GM12878 (cell line): ENCODE measurements around the gene NDUFA7.

Experiments used
- CHD2 ChIP-seq: IDR thresholded peaks from 2 replicates; pipeline ENCODE4 v1.6.1; 2011; ENCODE audit warnings: low read depth, low read length, improper control_type of control experiment, borderline replicate concordance
- CREB1 ChIP-seq: IDR thresholded peaks from 2 replicates; pipeline ENCODE4 v1.6.1; 2012; ENCODE audit warnings: low read depth, mild to moderate bottlenecking, inconsistent platforms
- EP300 ChIP-seq, 2 experiments: fragments of 150-350 bp in 1 of 2; IDR thresholded peaks; 2 replicates each; pipeline ENCODE4 v1.6.1; 2011 to 2012; ENCODE audit warnings: low read depth in 2 of 2, low read length in 2 of 2, borderline replicate concordance in 1 of 2, improper control_type of control experiment in 1 of 2, inconsistent platforms in 1 of 2; ENCODE audit not compliant: control insufficient read depth in 1 of 2
- ESRRA ChIP-seq: IDR thresholded peaks from 2 replicates; pipeline ENCODE4 v1.6.1; 2012; ENCODE audit warnings: mild to moderate bottlenecking, low read length, improper control_type of control experiment
- HDAC2 ChIP-seq: fragments of 200-600 bp; sonication (generic); IDR thresholded peaks from 2 replicates; pipeline ENCODE4 v1.6.1; 2017
- MEF2B ChIP-seq: fragments of 450-650 bp; IDR thresholded peaks from 2 replicates; pipeline ENCODE4 v1.6.1; 2018; ENCODE audit warnings: mild to moderate bottlenecking, moderate library complexity; ENCODE audit not compliant: partially characterized antibody, poor library complexity, severe bottlenecking
- RCOR1 ChIP-seq: conservative IDR thresholded peaks from 2 replicates; pipeline ENCODE4 v1.6.1; 2012; ENCODE audit warnings: low read depth, low read length, improper control_type of control experiment
- RFX5 ChIP-seq: IDR thresholded peaks from 2 replicates; pipeline ENCODE4 v1.6.1; 2011; ENCODE audit warnings: low read depth, low read length, improper control_type of control experiment
- SMAD5 ChIP-seq: IDR thresholded peaks from 2 replicates; pipeline ENCODE4 v1.6.1; 2016; ENCODE audit warnings: antibody characterized with exemption, low read depth
- ZNF24 ChIP-seq: fragments of 450-650 bp; IDR thresholded peaks from 2 replicates; pipeline ENCODE4 v1.6.1; 2017; ENCODE audit warnings: antibody characterized with exemption, mild to moderate bottlenecking
- TF ChIP-seq, protein P1 (sequence below): IDR thresholded peaks from 2 replicates; pipeline ENCODE4 v1.6.1; 2012; ENCODE audit warnings: mild to moderate bottlenecking, low read depth, low read length
- TF ChIP-seq, protein P2 (sequence below), 3 experiments: IDR thresholded peaks in 2 of 3; conservative IDR thresholded peaks in 1 of 3; 2 replicates each; pipeline ENCODE4 v1.5.1; 2011; ENCODE audit warnings: low read depth in 3 of 3, low read length in 3 of 3, mild to moderate bottlenecking in 3 of 3, control low read depth in 2 of 3, moderate library complexity in 2 of 3, inconsistent platforms in 1 of 3, mixed read lengths in 1 of 3; ENCODE audit not compliant: control insufficient read depth in 2 of 3, insufficient read depth in 1 of 3; ENCODE audit errors: extremely low read depth in 1 of 3
- TF ChIP-seq, protein P3 (sequence below): IDR thresholded peaks from 2 replicates; pipeline ENCODE4 v1.6.1; 2012; ENCODE audit warnings: low read depth, low read length, improper control_type of control experiment

DNA sequence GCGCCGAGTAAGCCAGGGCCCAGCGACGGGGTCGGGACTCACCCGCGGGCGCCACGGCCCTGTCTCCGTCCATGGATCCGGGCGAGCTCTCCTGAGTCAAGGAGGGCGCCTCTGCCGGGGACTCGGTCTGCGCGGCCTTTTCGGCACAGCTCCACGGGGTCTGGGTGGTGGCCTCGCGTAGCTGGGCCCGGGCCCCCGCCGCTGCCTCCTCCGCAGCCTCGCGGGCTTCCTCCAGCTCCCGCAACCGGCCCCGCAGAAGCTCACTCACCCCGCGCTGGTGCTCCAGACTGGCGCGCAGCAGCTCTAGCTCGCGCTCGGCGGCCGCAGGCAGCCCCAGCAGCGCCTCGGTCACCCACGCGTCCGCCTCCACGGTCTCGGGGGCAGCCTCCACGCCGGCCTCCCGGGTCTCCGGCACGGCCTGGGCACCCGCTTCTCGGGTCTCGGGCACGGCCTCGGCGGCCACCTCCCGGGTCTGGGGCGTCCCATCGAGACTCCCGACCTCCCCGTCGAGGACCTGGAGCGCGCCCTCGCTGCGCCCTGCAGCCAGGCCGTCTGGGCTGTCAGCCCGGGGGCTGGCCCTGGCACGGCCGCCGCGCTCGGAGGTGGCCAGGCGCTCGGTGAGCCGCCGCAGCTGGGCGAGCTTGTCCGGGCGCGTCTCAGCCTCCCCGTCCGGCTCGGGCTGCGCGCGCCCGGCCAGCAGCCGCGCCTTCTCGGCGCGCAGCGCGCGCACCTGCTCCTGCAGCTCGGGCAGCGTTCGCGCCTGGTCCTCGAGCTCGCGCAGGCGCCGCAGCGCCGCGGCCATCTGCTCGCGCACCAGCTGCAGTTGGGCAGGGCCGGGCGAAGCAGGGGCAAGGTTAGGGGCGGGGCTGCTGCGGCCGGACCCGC is 13.5 kb upstream of the NDUFA7 start:
- TF ChIP-seq HDAC2 (no peak), EP300 (IDR thresholded peaks at IDR 0.05; ENCODE audit: borderline replicate concordance in 1 of 2, control insufficient read depth in 1 of 2, low read depth in 2 of 2, low read length in 2 of 2) (no peak), CREB1 (no peak), MEF2B (no peak), ESRRA (no peak), SMAD5 (no peak), RCOR1 (no peak), CHD2 (no peak), RFX5 (no peak), ZNF24 (no peak)
- TF ChIP-seq, protein P1, sequence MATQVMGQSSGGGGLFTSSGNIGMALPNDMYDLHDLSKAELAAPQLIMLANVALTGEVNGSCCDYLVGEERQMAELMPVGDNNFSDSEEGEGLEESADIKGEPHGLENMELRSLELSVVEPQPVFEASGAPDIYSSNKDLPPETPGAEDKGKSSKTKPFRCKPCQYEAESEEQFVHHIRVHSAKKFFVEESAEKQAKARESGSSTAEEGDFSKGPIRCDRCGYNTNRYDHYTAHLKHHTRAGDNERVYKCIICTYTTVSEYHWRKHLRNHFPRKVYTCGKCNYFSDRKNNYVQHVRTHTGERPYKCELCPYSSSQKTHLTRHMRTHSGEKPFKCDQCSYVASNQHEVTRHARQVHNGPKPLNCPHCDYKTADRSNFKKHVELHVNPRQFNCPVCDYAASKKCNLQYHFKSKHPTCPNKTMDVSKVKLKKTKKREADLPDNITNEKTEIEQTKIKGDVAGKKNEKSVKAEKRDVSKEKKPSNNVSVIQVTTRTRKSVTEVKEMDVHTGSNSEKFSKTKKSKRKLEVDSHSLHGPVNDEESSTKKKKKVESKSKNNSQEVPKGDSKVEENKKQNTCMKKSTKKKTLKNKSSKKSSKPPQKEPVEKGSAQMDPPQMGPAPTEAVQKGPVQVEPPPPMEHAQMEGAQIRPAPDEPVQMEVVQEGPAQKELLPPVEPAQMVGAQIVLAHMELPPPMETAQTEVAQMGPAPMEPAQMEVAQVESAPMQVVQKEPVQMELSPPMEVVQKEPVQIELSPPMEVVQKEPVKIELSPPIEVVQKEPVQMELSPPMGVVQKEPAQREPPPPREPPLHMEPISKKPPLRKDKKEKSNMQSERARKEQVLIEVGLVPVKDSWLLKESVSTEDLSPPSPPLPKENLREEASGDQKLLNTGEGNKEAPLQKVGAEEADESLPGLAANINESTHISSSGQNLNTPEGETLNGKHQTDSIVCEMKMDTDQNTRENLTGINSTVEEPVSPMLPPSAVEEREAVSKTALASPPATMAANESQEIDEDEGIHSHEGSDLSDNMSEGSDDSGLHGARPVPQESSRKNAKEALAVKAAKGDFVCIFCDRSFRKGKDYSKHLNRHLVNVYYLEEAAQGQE = no peak
- TF ChIP-seq, protein P2, sequence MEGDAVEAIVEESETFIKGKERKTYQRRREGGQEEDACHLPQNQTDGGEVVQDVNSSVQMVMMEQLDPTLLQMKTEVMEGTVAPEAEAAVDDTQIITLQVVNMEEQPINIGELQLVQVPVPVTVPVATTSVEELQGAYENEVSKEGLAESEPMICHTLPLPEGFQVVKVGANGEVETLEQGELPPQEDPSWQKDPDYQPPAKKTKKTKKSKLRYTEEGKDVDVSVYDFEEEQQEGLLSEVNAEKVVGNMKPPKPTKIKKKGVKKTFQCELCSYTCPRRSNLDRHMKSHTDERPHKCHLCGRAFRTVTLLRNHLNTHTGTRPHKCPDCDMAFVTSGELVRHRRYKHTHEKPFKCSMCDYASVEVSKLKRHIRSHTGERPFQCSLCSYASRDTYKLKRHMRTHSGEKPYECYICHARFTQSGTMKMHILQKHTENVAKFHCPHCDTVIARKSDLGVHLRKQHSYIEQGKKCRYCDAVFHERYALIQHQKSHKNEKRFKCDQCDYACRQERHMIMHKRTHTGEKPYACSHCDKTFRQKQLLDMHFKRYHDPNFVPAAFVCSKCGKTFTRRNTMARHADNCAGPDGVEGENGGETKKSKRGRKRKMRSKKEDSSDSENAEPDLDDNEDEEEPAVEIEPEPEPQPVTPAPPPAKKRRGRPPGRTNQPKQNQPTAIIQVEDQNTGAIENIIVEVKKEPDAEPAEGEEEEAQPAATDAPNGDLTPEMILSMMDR (IDR thresholded peaks at IDR 0.05 in 2 of 3, conservative IDR thresholded peaks at IDR 0.05 in 1 of 3; ENCODE audit: control insufficient read depth in 2 of 3, extremely low read depth in 1 of 3, insufficient read depth in 1 of 3, low read depth in 3 of 3, low read length in 3 of 3) = no peak
- TF ChIP-seq, protein P3, sequence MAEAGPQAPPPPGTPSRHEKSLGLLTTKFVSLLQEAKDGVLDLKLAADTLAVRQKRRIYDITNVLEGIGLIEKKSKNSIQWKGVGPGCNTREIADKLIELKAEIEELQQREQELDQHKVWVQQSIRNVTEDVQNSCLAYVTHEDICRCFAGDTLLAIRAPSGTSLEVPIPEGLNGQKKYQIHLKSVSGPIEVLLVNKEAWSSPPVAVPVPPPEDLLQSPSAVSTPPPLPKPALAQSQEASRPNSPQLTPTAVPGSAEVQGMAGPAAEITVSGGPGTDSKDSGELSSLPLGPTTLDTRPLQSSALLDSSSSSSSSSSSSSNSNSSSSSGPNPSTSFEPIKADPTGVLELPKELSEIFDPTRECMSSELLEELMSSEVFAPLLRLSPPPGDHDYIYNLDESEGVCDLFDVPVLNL = no peak
